IPS-18a (cell line): ENCODE results near the gene SLC12A9.

Experiments
- H3K27ac ChIP-seq: one replicate; pipeline ENCODE4 v1.5.1; 2013; ENCODE audit warnings: low read length
- H3K27me3 ChIP-seq: one replicate; pipeline ENCODE4 v1.6.1; 2013; ENCODE audit warnings: mild to moderate bottlenecking, low read length; ENCODE audit not compliant: control insufficient read depth, insufficient read depth
- H3K36me3 ChIP-seq: one replicate; pipeline ENCODE4 v1.6.1; 2013; ENCODE audit warnings: low read depth, low read length; ENCODE audit not compliant: control insufficient read depth
- H3K4me1 ChIP-seq: one replicate; pipeline ENCODE4 v1.6.1; 2013; ENCODE audit warnings: low read depth, low read length; ENCODE audit not compliant: control insufficient read depth
- H3K4me3 ChIP-seq: one replicate; pipeline ENCODE4 v1.5.1; 2013; ENCODE audit warnings: low read length
- H3K9ac ChIP-seq: one replicate; pipeline ENCODE4 v1.6.1; 2013; ENCODE audit warnings: mild to moderate bottlenecking, low read length, moderate library complexity
- H3K9me3 ChIP-seq: one replicate; pipeline ENCODE4 v1.6.1; 2013; ENCODE audit warnings: low read depth, low read length; ENCODE audit not compliant: control insufficient read depth

Gene SLC12A9

DNA sequence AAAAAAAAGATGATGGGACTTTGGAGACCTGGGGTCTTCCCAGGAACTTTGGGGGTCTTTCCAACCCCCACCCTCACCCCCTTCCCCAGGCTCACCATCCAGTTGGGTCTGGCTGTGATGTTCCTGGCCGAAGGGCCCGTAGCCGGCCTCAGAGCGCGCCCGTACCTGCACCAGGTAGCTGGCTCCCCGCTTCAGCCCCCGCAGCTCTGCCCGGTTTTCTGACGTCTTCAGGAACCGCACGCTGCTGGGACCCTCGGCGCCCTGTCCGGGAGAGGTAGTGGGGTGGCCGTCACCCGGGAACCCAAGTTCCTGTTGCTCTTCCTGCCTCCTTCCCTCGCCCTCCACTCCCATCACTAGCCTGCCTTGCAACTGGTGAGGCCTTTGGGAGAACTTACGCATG, 35.4 kb upstream of the SLC12A9 start:
- no peak overlapping the region for H3K4me3 ChIP-seq
- H3K27me3 ChIP-seq, result no peaks in the 10 kb centered on the region
- H3K9me3 ChIP-seq, result no peaks in the 10 kb centered on the region
- H3K4me1 ChIP-seq, result no peaks in the 10 kb centered on the region
- no peak overlapping the region for H3K9ac ChIP-seq
- H3K27ac ChIP-seq, result no peak overlapping the region
- peaks cover 89% of the 10 kb centered on the region for H3K36me3 ChIP-seq

DNA sequence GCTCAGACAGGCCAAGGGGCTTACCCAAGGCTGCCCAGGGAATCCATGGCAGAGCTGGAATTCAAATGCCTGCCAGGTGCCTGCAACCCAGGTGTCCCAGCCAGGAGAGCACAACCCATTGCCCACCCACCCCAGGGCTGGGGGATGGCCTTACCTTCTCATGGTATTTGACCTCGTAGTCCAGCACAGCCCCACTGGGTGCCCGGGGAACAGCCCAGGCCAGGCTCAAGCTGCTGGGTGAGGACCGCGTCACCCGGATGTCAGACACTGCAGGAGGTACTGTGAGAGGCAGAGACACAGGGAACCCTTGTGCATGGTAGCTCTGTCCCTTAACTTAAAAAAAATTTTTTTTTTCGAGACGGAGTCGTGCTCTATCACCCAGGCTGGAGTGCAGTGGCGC, 34.1 kb upstream of the SLC12A9 start:
- peaks cover 89% of the 10 kb centered on the region for H3K36me3 ChIP-seq
- H3K4me3 ChIP-seq, result no peak overlapping the region
- no peaks in the 10 kb centered on the region for H3K27me3 ChIP-seq
- no peaks in the 10 kb centered on the region for H3K9me3 ChIP-seq
- H3K9ac ChIP-seq, result no peak overlapping the region
- H3K27ac ChIP-seq, result no peak overlapping the region
- no peaks in the 10 kb centered on the region for H3K4me1 ChIP-seq

DNA sequence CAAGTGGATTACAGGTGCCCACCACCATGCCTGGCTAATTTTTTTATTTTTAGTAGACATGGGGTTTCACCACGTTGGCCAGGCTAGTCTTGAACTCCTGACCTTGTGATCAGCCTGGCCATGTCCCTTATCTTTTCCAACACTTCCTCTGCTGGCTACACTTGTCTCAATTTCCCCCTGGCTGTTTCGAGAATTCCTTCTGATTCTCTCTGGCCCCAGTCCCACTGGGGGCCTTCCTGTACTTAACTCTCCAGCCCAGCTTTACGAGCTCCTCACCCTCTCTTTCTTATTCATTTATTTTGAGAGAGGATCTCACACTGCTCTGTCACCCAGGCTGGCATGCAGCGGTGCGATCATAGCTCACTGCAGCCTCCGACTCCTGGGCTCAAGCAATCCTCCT, 33.7 kb upstream of the SLC12A9 start:
- Histone ChIP-seq H3K36me3 (peaks cover 89% of the 10 kb centered on the region), H3K4me3 (no peak overlapping the region), H3K9me3 (no peaks in the 10 kb centered on the region), H3K9ac (no peak overlapping the region), H3K27me3 (no peaks in the 10 kb centered on the region), H3K27ac (no peak overlapping the region), H3K4me1 (no peaks in the 10 kb centered on the region)

DNA sequence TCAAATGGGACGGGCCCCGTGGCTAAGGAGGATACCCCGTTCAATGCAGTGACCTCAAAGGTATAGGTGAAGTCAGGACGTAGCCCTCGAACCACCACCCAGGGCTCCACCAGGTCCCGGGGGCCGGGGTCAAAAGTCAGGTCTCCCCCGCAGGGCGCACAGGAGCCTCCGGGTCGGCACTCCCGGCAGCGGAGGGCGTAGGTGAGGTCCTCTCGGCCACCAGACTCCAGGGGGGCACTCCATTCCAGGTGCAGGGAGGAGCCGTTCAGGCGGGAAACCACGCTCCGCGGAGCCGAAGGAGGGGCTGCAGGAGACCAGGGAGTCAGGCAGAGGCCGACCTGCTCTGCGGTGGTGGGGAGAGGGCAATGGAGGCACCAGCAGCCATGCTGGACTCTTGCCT, 32.9 kb upstream of the SLC12A9 start:
- Histone ChIP-seq H3K4me1 (no peaks in the 10 kb centered on the region), H3K36me3 (peaks cover 86% of the 10 kb centered on the region), H3K27me3 (no peaks in the 10 kb centered on the region), H3K9me3 (no peaks in the 10 kb centered on the region), H3K4me3 (no peak overlapping the region), H3K27ac (no peak overlapping the region), H3K9ac (no peak overlapping the region)

DNA sequence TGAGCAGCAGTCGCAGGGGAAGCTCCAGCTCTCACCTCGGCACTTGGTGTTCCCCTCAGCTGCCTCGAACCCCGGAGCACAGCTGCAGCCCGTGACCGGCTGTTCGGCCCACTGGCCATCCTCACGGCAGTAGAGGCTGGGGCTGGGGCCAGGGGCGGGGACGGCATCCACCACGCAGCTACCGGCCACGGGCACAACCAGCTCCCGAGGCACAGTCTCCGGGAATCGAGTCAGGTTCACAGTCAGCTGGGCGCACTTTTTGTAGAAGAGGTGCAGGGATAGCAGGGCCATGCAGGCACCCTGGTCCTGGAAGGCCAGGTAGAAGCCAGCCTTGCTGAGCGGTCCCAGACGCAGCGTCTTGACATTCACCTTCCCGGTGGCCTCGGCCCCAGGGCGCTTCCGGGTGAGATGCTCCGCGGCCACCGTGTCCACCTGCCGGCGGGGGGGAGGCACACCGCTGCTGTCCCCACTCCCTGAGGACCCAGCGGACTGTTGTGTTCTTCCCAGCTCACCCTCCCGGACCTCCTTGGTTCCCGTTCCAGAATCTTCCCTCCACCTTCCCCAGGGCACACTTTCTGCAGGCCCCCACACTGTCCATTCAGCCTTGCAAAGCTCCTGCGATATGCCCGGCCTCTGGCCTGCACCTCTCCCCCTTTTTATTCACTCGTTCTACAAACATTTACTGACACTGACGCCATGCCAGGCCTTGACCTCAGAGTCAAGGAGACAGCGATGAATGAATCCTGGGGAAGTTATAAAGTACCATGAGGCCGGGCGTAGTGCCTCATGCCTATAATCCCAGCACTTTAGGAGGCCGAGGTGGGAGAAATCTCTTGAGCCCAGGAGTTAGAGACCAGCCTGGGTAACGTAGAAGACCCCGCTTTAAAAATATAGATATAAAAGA, 30.0 kb upstream of the SLC12A9 start:
- Histone ChIP-seq H3K27ac (no peak overlapping the region), H3K9ac (no peak overlapping the region), H3K4me1 (no peaks in the 10 kb centered on the region), H3K4me3 (no peak overlapping the region), H3K9me3 (no peaks in the 10 kb centered on the region), H3K36me3 (peaks cover 59% of the 10 kb centered on the region), H3K27me3 (no peaks in the 10 kb centered on the region)

DNA sequence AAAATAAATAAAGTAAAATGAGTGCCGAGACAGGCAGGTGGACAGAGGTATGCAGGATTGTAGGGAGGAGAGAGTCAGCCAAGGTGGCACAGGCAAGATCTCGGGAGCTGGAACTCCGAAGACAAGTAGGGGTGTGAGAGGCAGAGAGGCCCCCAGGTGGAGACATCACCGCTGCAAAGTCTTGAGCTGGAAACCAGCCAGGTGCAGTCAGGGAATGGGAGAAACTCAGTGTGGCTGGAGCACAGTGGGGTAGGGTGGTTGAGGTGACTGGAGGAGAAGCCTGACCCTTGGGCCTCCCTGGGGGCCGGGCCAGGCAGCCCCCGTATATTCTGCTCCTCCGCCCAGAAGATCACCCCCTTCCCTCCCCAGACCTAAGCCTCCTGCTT, 29.4 kb upstream of the SLC12A9 start:
- no peaks in the 10 kb centered on the region for H3K9me3 ChIP-seq
- H3K36me3 ChIP-seq, result peaks cover 56% of the 10 kb centered on the region
- no peaks in the 10 kb centered on the region for H3K27me3 ChIP-seq
- no peak overlapping the region for H3K9ac ChIP-seq
- H3K27ac ChIP-seq, result no peak overlapping the region
- no peak overlapping the region for H3K4me3 ChIP-seq
- no peaks in the 10 kb centered on the region for H3K4me1 ChIP-seq

DNA sequence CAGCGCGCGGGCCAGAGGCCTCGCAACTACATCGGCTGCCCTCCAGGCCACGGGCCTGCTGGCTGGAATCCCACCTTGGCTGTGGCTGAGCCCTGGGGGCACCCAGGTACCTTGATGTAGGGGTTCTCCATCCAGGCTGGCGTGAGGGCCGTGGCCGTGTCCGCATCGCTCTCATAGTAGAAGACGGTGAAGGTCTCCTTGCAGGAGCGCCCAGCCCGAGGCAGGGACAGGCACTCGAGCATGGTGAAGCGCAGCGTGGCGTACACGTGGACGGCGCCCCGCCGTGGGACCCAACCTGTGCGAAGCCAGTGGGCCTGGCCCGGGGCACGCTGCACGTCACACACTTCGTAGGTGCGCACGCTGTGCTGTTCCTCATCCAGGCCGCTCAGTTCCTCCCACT, 29.0 kb upstream of the SLC12A9 start:
- no peaks in the 10 kb centered on the region for H3K27me3 ChIP-seq
- H3K36me3 ChIP-seq, result peaks cover 52% of the 10 kb centered on the region
- H3K9ac ChIP-seq, result no peak overlapping the region
- no peak overlapping the region for H3K4me3 ChIP-seq
- H3K9me3 ChIP-seq, result no peaks in the 10 kb centered on the region
- H3K27ac ChIP-seq, result no peak overlapping the region
- no peaks in the 10 kb centered on the region for H3K4me1 ChIP-seq

DNA sequence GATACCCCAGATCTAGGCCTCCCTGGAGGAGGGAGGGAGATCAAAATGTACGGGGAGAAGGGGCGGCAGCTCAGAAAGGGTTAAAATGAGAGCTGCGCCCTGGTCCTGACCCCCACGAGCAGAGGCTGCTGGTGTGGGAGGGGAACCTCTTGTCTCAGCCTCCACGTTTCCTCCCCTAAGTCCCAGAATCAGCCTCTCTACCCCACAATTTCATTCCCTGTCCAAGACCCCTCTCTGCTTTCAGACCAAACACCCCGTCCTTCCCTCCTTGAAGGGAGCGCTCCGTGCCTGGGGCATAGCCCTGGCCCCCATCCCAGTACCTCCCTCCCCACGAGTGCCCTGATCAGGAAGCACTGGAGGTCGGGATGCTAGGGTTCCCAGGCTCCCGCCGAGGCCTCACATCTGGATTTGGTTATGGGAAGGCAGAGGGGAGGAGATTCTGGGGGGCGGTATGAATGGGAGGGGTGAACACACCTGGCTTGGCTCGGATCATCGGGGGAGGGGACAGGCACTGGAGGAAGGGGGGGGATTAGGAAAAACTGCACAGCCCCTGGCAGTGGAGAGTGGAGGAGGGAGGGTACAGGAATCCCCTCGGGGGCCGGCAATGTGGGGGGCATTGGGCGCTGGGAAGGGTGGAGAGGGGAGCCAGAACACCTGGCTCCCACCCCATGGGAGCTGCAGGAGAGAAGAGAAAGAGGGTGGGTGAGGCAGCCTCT, 27.9 kb upstream of the SLC12A9 start:
- no peaks in the 10 kb centered on the region for H3K9me3 ChIP-seq
- no peaks in the 10 kb centered on the region for H3K4me1 ChIP-seq
- H3K4me3 ChIP-seq, result peak overlapping the region; percentile 93
- peaks cover 41% of the 10 kb centered on the region for H3K36me3 ChIP-seq
- H3K9ac ChIP-seq, result no peak overlapping the region
- H3K27me3 ChIP-seq, result no peaks in the 10 kb centered on the region
- no peak overlapping the region for H3K27ac ChIP-seq

DNA sequence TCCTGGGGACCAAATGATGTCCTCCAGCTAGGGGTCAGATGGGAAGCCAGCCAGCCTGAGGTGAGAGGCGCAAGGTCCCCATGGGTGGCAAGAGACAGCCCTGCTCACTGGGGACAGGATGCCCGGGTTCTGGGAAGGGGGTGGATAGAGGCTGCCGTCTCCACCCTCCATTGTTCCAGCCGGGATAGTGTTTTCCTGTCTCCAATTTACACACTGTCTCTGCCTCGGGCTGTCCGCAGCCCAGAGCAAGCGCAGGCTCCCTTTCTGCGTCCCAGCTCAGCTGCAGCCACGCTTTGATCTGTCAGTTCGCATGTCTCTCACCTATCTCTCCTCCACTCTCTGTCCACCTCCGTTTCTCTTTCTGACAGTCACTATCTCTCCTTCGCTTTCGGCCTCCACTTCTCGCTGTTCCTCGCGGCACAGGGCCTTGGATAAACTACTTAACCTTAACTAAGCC, 27.3 kb upstream of the SLC12A9 start:
- Histone ChIP-seq H3K36me3 (peaks cover 35% of the 10 kb centered on the region), H3K9ac (peak overlapping the region; percentile 90), H3K9me3 (no peaks in the 10 kb centered on the region), H3K27me3 (no peaks in the 10 kb centered on the region), H3K27ac (no peak overlapping the region), H3K4me3 (peak overlapping the region; percentile 93), H3K4me1 (no peaks in the 10 kb centered on the region)

DNA sequence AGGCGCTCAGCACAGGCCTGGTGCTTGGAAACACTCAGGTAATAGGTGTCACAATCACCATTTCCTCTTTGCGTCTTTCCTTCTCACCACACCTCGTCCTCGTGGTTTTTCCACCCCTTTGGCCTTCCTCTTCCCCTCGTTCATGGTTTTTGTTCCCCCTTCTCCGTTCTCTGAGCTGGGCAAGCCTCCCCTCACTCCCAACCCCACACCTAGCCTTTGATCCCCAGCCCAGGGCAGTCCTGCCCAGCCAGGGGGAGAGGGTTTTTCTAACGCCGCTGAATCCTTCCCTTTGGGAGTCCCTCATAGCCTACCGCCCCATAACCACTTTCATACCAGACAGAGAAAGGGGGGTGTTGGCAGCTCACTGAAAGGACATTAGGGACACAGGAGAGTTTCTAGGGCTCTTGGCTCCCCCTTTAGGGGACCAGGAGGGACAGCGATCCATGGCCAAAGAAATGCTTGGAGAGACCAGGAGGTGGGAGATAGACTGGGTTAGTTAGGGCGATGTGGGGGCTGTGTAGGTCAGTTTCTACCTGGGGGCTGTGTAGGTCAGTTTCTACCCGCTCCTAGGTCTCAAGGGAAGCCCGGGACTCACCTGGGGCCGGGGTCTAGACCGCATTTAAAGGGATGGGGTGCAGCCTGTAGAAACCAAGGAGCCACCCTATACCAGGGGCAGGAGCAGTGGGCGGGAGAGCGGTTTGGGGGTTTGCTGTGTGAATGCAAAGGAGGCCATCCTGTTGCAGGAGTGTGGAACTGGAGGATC, 26.6 kb upstream of the SLC12A9 start:
- no peaks in the 10 kb centered on the region for H3K9me3 ChIP-seq
- peak overlapping the region; percentile 93 for H3K4me3 ChIP-seq
- H3K27me3 ChIP-seq, result no peaks in the 10 kb centered on the region
- peaks cover 29% of the 10 kb centered on the region for H3K36me3 ChIP-seq
- H3K27ac ChIP-seq, result peak overlapping the region; percentile 29
- H3K4me1 ChIP-seq, result no peaks in the 10 kb centered on the region
- peak overlapping the region; percentile 90 for H3K9ac ChIP-seq

DNA sequence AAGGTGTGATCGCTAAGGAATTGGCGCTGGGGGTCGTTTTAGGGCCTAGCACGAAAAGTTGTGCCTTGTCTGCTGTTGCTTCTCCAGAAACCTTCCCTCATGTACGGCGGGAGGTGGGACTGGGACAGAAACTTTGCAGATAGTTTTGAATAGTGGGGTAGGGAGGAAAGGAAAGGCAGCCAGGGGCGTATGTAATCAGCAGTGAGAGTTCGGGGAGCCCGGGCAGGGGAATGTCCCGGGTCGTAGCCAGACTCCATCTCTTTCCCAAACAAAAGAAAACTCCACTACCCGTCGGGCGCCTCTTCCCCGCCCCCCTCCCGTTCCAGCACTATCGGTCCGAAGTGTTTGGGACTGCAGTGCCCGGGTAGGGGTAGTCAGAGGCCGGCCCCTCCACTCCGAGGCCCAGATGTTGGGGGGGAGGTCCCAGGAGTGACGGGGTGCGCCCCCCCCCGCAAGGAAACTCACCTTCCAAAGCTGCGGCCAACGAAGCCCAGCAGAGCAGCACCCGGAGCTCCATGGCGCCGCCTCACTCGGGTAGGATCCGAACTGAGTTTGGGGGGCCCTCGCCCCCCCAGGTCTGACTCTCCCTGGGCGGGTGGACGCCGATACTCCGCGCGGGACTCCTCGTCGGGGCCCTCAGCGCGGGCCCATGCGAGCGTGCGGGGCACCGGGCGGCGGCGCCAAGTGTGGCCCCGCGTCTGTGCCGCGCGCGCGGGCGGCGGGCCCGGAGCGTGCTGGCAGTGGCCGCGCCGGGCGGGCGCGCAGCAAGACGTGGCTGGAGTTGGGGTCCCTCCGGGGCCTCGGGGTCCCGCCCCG, 25.8 kb upstream of the SLC12A9 start:
- Histone ChIP-seq H3K4me1 (no peaks in the 10 kb centered on the region), H3K9me3 (no peaks in the 10 kb centered on the region), H3K27ac (peak overlapping the region; percentile 29), H3K36me3 (peaks cover 26% of the 10 kb centered on the region), H3K9ac (peak overlapping the region; percentile 90), H3K27me3 (no peaks in the 10 kb centered on the region), H3K4me3 (peak overlapping the region; percentile 93)
